ENCODE results near the gene AGRN.

Gene AGRN

GRCh38 chr1:1038694-1039093, 18.8 kb downstream of the AGRN start:
- DNase-seq (ENCODE audit: low spot score): no peak

GRCh38 chr1:1039145-1039910, 19.4 kb downstream of the AGRN start:
- DNase-seq (ENCODE audit: low spot score): no peak

GRCh38 chr1:1040004-1040991, 20.4 kb downstream of the AGRN start:
- peak; percentile 86 for DNase-seq (ENCODE audit: low spot score)

GRCh38 chr1:1041092-1041523, 21.2 kb downstream of the AGRN start:
- no peak for DNase-seq (ENCODE audit: low spot score)

GRCh38 chr1:1041873-1042272, 22.0 kb downstream of the AGRN start:
- DNase-seq (ENCODE audit: low spot score): no peak

- no peak for DNase-seq (ENCODE audit: low spot score)
Observed at GRCh38 chr1:1042835-1043234, 22.9 kb downstream of the AGRN start.

GRCh38 chr1:1043411-1043810, 23.5 kb downstream of the AGRN start:
- DNase-seq (ENCODE audit: low spot score): no peak

GRCh38 chr1:1043921-1044320, 24.0 kb downstream of the AGRN start:
- no peak for DNase-seq (ENCODE audit: low spot score)

- DNase-seq (ENCODE audit: low spot score): no peak
Observed at GRCh38 chr1:1044455-1045078, 24.6 kb downstream of the AGRN start.

- no peak for DNase-seq (ENCODE audit: low spot score)
Observed at GRCh38 chr1:1045129-1045528, 25.2 kb downstream of the AGRN start.

- DNase-seq (ENCODE audit: low spot score): no peak
Observed at GRCh38 chr1:1046243-1046642, 26.3 kb downstream of the AGRN start.

GRCh38 chr1:1046767-1047166, 26.8 kb downstream of the AGRN start:
- DNase-seq (ENCODE audit: low spot score): no peak

GRCh38 chr1:1047407-1047806, 27.5 kb downstream of the AGRN start:
- no peak for DNase-seq (ENCODE audit: low spot score)

GRCh38 chr1:1047963-1048362, 28.0 kb downstream of the AGRN start:
- DNase-seq (ENCODE audit: low spot score): no peak

GRCh38 chr1:1048765-1049164, 28.8 kb downstream of the AGRN start:
- DNase-seq (ENCODE audit: low spot score): no peak

- no peak for DNase-seq (ENCODE audit: low spot score)
Observed at GRCh38 chr1:1049318-1050165, 29.6 kb downstream of the AGRN start.

- DNase-seq (ENCODE audit: low spot score): no peak
Observed at GRCh38 chr1:1050577-1051052, 30.7 kb downstream of the AGRN start.

- no peak for DNase-seq (ENCODE audit: low spot score)
Observed at GRCh38 chr1:1051127-1051810, 31.3 kb downstream of the AGRN start.

GRCh38 chr1:1052003-1052840, 32.3 kb downstream of the AGRN start:
- no peak for DNase-seq (ENCODE audit: low spot score)

GRCh38 chr1:1053022-1053421, 33.1 kb downstream of the AGRN start:
- DNase-seq (ENCODE audit: low spot score): no peak
